HG02938 (cell line): ENCODE measurements around the gene BCL2L1.

Experiments used
- ATAC-seq: cut with Tn5 transposase; IDR thresholded peaks from one replicate; pipeline ENCODE4 v1.9.1; 2021; ENCODE audit warnings: mild to moderate bottlenecking, moderate library complexity; ENCODE audit not compliant: unreplicated experiment

The BCL2L1 gene

DNA sequence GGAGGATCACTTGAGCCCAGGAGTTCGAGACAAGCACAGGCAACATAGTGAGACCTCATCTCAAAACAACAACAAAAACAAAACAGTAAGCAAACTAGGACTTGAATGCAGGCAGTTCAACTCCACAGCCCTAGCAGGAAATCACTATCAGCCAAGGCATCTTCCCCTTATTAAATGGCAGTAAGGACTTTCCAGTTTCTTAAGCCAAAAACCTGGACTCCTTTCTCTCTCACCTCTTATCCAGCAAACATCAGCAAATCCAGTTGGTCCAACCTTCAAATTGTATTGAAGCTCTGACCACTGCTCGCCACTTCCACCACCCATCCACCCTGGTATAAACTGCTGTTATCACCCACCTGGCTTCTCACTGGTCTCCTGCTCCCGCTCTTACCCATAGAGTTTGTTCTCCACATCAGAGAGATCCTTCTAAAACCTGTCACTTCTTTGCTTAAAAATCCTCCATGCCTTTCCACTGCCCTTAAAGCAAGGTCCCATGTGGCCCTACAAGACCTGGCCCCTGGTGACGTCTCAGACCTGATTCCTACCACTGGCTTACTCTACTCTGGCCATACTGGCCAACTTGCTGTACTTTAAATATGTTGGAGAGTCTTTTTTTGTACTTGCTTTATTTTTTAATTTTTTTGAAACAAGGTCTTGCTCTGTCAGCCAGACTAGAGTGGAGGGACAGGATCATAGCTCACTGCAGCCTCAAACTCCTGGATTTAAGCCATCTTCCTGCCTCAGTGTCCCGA is 27.6 kb downstream of the BCL2L1 start:
- ATAC-seq = no peak

DNA sequence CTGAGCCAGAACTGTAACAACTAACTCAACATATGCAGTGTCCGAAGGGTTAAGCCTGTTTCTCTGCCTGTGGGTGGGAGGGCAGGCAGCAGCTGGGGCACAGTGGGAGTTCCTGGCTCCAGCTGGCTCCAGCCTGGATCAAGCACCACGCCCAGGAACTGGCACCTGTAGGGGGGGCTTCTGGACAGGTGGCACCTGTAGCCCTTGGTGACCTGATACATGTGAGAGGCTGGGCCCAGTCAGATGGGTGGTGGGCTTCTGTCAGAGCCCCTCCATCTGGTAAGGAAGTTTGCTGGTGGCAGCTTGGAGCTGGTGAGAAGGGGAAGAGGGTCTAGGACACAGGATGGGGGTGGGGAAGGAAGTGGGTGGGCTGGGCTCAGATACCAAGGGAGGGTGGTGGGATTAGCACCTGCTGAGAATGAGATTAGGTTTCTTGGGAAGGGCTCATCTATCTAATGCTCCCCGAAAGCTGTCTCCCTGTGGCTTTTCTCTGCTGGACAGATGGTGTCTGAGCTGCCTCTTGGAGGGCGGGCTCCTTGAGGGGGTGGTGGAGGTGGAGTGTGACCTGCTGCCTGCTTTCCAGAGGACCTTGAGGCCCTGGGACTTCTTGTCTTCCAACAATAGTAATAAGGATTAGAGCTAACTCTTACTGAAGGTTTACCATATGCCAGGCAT is 28.5 kb downstream of the BCL2L1 start:
- no peak for ATAC-seq

DNA sequence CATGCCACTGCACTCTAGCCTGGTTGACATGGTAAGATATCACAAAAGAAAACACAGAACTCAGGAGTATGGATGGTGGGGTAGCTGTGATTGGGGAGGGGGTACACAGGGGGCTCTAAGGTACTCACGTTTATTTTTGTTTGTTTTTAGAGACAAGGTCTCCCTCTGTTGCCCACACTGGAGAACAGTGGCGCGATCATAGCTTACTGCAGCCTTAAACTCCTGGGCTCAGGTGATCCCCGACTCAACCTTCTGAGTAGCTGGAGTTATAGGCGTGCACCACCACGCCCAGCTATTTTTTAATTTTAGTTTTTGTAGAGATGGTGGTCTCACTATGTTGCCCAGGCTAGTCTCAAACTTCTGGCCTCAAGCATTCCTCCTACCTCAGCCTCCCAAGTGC is 29.3 kb downstream of the BCL2L1 start:
- ATAC-seq = no peak

DNA sequence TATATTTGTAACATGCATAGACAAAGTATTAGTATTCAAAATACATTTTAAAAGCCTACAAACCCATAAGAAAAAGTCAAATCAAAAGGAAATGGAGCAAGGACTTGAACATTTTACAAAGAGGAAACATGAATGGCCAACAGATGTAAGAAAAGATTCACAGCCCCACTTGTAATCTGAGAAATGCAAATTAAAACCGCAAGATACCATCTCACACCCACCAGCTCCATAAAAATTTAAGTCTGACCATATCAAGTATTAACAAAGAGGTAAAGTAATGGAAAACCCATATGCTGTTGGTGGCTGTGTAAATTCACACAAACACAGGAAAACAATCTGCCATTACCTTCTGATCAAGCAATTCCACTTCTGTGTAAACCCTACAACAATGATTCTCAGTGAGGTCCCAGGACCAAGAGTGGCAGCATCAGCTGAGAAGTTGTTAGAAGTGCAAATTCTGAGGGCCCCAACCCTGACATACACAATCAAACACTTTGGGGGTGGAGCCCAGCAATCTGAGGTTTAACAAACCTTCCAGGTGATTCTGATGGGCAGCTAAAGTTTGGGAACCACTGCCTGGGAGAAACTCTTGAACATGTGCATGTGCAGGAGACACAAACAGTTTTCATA is 30.9 kb downstream of the BCL2L1 start:
- no peak for ATAC-seq

DNA sequence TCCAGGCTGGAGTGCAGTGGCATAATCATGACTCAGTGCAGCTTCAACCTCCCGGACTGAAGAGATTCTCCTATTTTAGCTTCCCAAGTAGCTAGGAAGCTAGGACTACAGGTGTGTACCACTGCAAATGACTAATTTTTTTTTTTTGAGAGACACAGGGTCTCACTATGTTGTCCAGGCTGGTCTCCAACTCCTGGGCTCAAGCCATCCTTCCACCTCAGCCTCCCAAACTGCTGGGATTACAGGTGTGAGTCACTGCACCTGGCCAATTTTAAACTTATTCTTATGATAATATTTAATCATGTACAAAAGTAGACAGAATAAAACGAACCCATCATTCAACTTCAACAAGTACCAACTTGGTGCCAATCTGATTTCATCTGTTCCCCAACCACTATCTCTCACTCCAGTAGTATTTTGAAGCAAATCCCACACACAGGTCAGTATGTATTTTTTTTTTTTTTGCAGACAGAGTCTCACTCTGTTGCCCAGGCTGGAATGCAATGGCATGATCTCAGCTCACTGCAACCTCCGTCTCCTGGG is 32.5 kb downstream of the BCL2L1 start:
- ATAC-seq = no peak

DNA sequence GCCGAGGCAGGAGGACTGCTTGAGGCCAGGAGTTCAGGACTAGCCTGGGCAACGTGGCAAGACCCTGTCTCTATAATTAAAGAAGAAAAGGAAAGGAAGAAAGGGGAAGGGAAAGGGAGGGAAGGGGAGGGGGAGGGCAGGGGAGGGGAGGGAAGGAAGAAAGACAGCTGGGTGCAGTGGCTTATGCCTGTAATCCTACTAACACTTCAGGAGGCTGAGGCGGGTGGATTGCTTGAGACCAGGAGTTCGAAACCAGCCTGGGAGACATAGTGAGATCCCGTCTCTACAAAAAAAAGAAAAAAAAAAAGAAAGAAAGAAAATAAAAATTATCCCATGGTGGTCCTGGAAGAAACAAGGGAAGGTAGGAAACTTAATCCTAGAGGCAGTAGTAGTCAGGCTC is 33.5 kb downstream of the BCL2L1 start:
- ATAC-seq = no peak

DNA sequence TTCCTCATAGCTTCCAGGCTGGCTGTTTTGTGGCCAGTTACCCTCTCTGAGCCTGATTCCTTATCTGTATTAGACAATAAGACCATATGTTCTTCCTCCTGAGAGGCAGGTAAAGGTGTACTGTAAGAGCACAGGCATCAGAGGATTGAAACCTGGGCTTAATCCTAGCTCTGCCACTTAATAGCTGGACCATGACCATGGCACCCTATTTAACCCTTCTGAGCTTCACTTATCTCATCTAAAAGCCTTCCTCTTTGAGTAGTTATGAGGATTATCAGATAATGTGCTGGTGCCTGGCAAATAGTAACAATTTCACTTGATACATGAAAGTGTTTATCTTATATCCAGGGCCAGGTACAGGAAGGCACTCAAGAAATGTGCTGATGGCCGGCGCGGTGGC is 34.9 kb downstream of the BCL2L1 start:
- no peak for ATAC-seq

DNA sequence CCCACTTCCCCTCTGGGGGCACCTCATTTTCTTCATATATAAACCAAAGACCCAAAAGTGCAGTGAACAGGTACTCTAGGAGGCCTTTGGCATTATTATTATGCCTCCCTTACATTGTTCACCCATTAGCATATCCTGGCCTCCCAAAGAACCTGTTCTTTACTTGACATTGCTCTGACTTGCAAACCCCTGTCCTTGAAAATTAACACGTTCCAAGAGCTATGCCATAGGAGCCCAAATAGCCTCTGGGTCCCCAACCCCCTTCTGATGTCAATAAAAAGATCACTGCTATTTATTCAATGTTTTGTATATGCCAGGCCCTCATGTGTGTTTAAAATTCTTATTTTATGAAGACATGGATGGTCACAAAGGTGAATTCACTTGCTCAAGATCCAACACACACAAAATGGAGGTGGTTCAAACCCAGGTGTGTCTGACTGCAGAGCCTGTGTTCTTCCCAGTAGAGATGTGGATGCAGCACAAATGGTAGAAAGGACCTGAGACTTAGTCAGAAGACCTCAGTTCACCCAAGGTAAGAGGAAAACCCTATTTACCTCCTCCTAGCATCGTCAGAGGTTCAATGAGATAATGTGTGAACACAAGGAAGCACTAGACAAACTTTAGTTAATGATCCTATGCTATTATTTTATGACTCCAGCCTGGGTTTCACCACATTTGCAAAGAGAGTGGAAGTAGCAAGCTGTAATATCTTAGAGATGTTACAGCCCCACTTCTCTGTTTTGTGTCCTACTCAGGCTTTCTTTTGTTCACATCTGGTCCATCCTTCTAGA is 36.6 kb downstream of the BCL2L1 start:
- no peak for ATAC-seq

DNA sequence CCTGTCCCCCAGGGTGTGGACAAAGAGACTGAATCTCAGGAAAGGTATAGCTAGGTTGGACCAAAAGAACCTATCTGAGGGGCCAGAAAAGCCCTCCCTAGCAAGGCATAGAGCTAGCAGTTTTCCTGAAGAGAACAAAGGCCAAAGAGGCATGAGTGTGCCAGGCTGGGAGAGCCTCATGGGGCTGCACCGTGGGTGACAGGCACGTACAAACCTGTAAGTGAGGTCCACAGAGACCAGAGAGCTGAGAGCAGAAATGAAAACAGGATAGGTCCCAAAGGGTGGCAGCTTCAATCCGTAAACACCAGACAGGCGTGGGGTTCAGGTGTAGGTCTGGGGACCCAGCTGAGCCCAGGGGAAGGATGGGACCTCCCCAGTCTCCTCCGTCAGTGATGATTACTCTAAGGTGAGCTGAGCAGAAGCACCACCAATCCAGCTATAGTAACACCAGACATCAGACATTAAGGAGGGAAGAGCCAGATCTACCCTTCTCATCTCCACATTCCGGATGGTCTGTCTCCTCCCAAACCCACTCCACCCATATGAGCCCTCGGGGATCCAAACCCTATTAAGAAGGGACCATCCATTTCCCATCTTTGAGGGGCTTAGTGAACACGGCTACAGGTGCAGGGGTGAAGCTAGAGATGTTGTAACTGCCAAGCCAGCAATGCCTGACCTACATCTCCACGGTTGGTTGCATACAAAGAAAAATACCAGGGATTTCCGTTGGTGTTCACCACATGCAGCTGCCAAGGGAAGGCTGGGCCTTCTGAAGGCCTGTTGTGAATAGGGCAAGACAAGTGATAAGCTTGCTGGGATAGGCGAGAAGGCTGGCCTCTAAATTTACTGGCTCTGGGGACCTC is 38.3 kb downstream of the BCL2L1 start:
- ATAC-seq = peak; percentile 42

DNA sequence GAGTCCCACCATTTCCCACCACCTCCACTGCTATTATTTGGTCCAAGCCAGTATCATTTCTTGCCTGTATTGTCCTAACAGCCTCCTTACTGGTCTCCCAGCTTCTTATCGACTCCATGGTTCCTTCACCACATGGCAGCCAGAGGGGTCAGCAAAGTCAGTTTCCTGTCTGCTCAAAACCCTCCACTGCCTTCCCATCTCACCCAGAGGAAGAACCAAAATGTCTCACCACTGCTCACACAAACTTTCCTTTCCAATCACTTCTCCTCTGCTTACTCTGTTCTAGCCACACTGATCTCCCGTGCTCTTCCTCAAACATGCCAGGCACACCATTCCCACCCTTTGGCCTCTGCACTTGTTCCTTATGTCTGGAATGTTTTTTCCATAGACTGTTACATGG is 39.7 kb downstream of the BCL2L1 start:
- no peak for ATAC-seq

DNA sequence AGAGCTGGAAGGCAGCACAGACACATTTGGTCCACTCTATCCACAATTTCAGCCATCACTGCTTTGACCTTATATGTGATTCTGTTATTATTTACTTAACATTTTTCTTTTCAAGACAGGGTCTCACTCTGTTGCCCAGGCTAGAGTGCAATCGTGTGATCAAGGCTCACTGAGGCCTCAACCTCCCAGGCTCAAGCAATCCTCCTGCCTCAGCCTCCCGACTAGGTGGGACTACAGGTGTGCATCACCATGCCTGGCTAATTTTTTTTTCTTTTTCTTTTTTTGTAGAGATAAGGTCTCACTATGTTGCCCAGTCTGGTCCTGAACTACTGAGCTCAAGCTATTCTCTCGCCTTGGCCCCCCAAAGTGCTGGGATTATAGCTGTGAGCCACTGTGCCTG is 40.3 kb downstream of the BCL2L1 start:
- no peak for ATAC-seq

DNA sequence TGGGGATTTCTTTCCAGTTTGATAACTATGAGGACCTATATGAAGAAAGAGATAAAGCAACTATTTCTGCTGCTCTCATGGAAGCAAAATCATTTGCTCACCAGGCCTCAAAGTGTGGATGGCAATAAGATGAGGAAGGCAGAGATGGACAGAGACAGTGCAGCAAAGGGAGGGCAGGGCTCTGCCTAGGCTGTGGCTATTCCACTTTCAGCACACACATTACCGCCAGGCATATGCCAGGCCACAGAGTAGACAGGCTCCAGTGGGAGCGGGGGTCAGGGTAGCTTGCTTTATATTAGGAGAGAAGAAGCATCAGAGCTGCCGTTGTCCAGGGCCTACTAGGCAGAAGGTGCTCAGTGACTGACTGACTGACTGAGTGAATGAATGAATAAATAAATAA is 40.9 kb downstream of the BCL2L1 start:
- no peak for ATAC-seq

DNA sequence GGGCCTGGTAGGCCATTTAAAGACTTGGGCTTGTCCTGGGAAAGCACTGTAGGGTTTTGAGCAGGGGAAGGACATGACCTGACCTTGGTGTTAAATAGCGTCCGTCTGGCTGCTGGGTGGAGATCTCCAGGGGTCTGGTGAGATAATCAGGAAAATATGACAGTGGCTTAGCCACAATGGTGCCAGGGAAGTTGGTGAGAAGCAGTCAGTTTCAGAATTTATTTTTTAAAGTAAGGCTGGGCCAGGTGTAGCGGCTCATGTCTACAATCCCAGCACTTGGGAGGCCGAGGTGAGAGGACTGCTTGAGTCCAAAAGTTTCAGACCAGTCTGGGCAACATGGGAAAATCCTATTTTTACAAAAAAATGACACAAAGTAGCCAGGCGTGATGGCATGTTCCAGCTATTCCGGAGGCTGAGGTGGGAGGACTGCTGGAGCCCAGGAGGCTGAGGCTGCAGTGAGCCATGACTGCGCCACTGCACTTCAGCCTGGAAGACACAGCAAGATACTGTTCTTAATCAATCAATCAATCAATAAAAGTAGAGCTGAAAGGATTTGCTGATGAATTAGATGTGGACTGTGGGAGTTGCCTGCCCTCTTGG is 41.4 kb downstream of the BCL2L1 start:
- no peak for ATAC-seq

DNA sequence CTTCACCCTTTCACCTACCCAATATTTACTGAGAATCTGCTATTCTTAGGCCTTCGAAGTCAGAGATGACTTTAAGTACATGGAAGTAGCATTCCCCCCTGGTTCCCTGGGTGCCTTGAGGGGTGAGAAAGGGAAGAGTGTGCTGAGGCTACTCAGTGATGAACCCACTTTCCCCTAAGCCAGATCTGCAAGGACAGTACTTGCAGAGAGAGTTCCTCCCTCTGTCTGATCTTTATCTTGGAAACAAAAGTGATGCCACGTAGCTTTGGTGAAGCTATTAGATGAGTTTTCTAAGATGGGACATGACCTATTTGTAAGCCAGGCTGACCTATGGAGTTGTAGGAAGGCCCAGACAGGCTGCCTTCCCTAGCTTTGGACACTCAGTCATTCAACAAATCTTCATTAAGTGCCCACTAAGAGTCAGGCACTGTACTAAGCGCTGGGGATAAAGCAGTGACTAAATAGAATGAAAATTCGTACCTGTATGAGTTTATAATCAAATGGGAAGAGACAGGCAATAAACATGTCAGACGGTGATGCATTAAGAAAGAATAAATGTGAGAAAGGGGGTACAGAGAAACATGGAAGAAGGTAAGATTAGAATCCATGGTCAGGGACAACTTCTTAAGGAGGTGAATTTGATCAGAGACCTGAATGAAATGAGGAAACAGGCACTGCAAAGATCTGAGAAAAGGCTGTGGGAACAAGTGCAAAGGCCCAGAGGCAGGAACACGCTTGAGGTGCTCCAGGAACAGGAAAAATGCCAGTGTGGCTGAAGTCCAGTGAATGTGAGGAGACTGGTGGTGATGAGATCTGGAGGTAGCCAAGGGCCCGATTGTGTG is 42.2 kb downstream of the BCL2L1 start:
- no peak for ATAC-seq

DNA sequence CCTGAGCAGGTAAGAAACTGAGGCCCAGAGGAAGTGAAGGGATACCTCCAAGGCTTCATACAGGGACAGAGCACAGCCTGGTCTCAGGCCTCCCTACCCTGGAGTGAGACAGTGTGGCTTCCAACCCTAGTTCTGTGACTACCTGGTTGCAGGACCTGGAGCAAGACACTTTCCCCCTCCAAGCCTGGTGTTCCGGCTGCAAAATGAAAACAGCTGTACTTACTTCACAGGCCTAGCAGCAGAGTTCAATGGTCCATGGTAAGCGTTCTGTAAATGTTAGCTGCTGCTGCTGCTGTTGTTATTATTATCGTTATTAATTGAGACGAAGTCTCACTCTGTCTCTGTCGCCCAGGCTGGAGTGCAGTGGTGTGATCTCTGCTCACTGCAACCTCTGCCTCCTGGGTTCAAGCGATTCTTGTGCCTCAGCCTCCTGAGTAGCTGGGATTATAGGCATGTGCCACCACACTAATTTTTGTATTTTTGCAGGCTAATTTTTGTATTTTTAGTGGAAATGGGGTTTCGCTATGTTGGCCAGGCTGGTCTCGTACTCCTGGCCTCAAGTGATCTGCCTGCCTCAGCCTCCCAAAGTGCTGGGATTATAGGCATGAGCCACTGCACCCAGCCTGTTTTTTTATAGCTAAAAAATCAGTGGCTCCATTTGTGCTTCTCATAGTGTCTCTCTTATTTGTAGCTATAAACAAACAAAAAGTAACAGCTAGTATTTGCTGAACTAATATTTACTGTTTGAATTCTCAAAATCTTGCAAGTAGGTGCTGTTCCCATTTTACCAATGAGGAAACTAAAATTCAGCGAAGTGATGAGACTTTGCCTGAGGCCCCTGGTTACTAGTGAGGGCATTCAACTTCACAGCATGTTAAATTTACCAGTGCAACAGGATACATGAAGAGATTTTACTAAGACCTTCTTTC is 43.0 kb downstream of the BCL2L1 start:
- no peak for ATAC-seq

DNA sequence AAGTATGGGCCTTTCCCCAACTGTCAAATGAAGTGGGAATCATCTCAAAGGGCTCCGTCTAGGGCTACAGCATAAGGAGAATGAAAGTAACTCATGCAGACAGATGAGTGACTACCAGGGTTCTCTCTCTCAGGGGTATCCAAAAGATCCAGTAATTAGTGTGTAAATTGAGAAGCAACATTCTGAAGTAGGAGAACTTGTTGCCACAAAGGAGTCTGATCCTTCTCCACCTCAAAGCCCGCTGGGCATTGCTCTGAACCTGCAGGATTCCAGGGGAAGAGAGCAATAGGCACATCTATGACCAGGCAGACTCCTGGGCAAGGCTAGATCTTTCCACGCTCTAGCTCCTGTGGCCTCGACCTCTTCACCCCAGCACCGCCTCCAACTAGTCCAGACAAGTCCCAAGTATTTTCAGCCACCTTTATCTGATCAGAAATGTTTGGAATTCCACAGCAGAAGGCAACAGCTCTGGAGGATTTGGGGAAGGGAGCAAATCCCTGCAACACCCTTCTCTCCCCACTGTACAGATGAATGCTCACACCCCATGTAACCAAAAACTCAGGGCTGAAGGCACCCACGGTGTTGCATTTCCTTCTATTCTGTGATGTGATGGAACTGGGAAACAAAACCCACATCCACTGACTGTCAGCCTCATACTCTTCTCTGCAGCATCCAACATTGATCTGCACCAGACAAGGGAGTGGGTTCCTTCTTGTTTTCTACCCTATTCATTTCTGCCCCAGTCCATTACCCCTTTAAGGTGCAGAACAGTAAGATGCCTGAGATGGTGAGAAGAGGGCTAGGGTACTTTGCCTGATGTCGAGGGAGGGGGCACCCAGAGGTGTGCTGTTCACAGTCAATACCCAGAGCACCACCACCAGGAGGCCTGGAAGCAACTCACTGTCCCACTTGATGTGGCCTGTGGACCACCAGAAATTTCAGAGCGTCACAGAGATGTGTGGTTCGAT is 44.0 kb downstream of the BCL2L1 start:
- ATAC-seq = no peak
